ENCODE data around the gene MORN5.

MORN5 gene

GRCh38 chr9:122239722-122240121, 80.0 kb downstream of the MORN5 start:
- no peak for ATAC-seq

DNA sequence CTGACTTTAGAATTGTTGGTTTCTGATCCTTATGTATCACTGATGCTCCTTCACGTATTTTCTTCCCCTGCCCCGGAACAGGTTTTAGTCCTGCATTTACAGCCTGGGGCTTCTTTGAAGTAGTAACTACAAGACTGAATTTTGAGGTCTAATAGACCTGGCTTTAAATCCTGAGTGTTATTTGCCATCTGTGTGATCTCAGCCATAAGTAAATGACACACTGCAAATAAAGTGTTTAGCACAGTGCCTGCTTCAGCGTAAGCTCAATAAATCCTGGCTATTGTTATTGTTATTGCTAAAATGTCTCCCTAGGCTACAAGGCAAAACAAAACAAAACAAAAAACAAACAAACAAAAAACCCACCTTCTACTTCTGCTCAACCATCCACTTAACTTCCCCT, 84.6 kb downstream of the MORN5 start:
- ATAC-seq: no peak

DNA sequence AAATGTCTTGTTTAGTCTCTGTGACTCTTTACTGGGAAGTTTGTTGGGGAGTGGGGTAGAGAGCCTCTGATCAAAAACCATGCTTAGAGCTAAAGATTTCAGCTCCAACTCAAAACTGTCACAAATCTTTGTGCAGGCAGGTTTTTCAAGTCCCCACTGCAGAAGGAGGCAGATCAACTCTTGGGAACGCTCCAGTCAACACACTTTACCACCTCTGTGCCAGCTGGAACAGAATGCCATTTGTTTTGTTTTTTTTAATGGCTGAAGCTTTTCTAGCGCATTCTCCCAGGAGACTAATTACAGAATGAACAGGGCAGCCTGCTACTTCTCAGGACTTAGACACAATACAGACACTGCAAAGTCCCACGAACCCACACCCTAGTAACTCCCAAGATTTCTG, 87.0 kb downstream of the MORN5 start:
- ATAC-seq: no peak

- no peak for ATAC-seq
Observed at GRCh38 chr9:122248448-122248865, 88.7 kb downstream of the MORN5 start.

Data from activated CD4-positive, CD25-positive, alpha-beta regulatory T cell treated with anti-CD3 and anti-CD28 coated beads, Interleukin-2, amount 50 U/mL, for 24 hours (primary cell).